Measurements from ENCODE around the gene TRIM10.

Gene TRIM10

DNA sequence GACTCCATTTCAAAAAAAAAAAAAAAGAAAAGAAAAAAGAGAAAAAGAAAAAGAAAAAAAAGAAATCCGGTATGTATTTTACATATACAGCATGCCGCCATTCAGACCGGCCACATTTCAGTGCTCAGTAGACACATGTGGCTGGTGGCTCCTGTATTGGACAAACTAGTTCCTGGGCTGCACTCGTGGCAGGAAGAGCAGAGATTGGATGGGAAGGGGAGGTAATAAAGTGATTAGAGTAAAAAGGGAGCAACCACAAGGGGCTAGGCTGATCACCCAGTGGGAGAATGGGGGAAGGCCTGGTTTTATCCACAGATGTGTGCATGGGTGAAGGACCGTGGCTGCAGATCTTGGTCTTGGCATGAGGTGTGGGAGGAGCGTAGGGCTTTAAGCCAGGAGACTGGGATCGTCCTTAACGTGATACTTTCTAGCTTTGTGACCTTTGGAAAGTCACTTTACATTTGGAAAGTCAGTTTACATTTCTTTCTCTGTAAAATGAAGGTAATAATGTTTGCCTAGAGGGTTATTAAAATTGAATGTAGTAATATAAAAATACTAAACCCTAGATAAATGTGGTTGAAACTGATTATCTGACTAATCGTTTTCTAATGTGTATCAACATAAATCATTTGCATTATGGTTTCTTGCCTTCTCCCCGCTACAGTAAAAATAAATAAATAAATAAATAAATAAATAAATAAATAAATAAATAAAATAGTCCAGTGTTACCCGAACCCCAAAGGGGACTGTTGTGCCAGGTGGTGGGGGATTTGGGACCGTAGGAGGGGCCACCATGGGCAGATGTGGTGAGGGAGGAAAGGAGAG lies 1.5 kb upstream of the TRIM10 start (continued):
- no peak for TF ChIP-seq ZBTB10 (tag by site-specific recombination; IDR thresholded peaks at IDR 0.05)
- TF ChIP-seq ZNF354C (tag by site-specific recombination; IDR thresholded peaks at IDR 0.05; ENCODE audit: borderline replicate concordance, low read depth) = peak; percentile 93; the same call in 1 of the 2 replicates

DNA sequence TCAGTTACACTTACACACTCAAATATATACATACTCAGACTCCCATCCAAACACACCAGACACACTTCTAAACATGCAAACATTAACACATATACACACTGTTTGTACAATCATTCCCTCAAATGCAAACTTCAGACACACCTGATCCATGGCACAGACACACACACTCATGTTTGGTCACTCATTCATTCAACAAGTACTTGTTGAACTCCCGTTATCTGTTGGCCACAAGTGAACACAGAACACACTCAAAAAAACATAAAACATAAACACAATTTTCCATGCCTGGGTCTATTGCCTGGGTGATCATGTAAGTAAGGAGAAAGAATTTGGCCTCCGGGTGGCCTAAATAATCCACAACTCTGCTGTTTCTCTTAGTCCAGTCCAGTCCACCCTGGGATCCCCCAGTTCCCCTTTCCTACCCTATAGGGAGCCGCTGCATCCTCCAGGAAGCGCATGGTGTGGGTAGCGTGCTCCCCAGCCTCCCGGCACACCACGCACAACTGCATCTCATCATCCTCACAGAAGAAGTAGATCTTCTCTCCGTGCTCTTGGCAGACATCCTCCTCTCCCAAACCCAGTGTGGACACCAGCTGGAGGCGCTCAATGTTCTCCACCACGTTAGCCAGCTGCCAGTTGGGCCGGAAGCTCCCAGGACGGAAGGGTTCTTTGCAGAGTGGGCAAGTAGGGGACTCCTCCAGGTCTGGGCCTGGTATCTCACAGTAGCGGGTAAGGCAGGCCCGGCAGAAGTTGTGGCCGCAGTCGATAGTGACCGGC lies 815 bp downstream of the TRIM10 start:
- ChIA-PET CTCF (interaction anchor here (0.6 to 3.1 kb wide), 2 partner anchors 29 to 52 kb away, joined by 3 to 11 read pairs; no protein-coding TSS in a partner anchor), POLR2A (no interaction called here)
- Histone ChIP-seq H3K4me1 (ENCODE audit: control insufficient read depth, insufficient read depth, low read length) (peaks cover 16% of the 10 kb centered on the region), H3K27ac (ENCODE audit: extremely low read depth, low read depth, low read length) (no peak overlapping the region), H3K9me3 (ENCODE audit: control insufficient read depth, insufficient read depth, low read depth, low read length) (no peaks in the 10 kb centered on the region), H3K36me3 (ENCODE audit: control insufficient read depth in 2 of 2, insufficient read depth in 1 of 2, low read length in 2 of 2) (no peaks in the 10 kb centered on the region), H3K4me3 (ENCODE audit: low read depth, low read length) (no peak overlapping the region)
- TF ChIP-seq SCRT2 (tag by site-specific recombination; IDR thresholded peaks at IDR 0.05) (peak; percentile 99), ZNF747 (tag by site-specific recombination; IDR thresholded peaks at IDR 0.05) (no peak), ZNF157 (tag by site-specific recombination; IDR thresholded peaks at IDR 0.05) (no peak), SCRT1 (tag by site-specific recombination; IDR thresholded peaks at IDR 0.05; ENCODE audit: borderline replicate concordance) (peak; percentile 98), ZSCAN30 (tag by site-specific recombination; IDR thresholded peaks at IDR 0.05) (no peak), ZSCAN23 (tag by site-specific recombination; IDR thresholded peaks at IDR 0.05) (no peak), ZNF121 (tag by site-specific recombination; IDR thresholded peaks at IDR 0.05) (no peak)

DNA sequence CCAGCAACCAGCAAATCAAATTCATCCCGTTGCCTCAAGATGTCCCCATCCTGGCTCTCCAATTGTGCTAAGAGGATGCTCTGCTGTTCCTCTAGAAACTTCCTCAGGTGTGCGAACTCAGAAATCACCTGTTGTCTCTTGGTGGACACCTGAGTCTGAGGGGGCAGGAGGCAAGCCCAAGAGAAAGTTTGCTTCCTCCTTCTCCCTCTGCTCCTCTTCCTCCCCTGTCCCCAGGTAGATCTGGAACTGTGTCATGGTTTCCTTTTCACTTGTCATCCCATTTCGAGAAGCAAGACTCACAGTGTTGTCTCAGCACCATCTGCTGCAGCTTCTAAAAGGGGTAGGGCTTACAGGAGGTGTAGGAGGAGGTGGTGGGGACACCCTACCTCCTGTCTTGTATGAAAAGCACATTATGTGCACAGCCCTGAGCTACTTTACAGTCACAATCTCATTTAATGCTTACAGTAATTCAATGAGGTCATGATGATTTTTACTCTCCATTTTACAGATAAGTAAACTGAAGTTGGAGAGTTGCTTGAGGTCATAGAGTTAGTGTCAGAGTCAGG lies 2.5 kb downstream of the TRIM10 start:
- ChIA-PET CTCF (interaction anchor here (0.7 to 3.1 kb wide), 4 partner anchors 9 to 55 kb away, joined by 3 to 11 read pairs (median 3); no protein-coding TSS in a partner anchor), POLR2A (no interaction called here)
- Histone ChIP-seq H3K27ac (ENCODE audit: extremely low read depth, low read depth, low read length) (no peak overlapping the region), H3K9me3 (ENCODE audit: control insufficient read depth, insufficient read depth, low read depth, low read length) (no peaks in the 10 kb centered on the region), H3K4me3 (ENCODE audit: low read depth, low read length) (no peak overlapping the region), H3K36me3 (ENCODE audit: control insufficient read depth in 2 of 2, insufficient read depth in 1 of 2, low read length in 2 of 2) (no peaks in the 10 kb centered on the region), H3K4me1 (ENCODE audit: control insufficient read depth, insufficient read depth, low read length) (peaks cover 27% of the 10 kb centered on the region)
- TF ChIP-seq SCRT2 (tag by site-specific recombination; IDR thresholded peaks at IDR 0.05) (0 out of 2 replicates have a peak, but pooled peaks have one; percentile 11), YY2 (tag by site-specific recombination; IDR thresholded peaks at IDR 0.05) (no peak)
- TF ChIP-seq, protein P1, sequence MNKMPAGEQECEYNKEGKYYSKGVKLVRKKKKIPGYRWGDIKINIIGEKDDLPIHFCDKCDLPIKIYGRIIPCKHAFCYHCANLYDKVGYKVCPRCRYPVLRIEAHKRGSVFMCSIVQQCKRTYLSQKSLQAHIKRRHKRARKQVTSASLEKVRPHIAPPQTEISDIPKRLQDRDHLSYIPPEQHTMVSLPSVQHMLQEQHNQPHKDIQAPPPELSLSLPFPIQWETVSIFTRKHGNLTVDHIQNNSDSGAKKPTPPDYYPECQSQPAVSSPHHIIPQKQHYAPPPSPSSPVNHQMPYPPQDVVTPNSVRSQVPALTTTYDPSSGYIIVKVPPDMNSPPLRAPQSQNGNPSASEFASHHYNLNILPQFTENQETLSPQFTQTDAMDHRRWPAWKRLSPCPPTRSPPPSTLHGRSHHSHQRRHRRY (tag by site-specific recombination; IDR thresholded peaks at IDR 0.05) = no peak

DNA sequence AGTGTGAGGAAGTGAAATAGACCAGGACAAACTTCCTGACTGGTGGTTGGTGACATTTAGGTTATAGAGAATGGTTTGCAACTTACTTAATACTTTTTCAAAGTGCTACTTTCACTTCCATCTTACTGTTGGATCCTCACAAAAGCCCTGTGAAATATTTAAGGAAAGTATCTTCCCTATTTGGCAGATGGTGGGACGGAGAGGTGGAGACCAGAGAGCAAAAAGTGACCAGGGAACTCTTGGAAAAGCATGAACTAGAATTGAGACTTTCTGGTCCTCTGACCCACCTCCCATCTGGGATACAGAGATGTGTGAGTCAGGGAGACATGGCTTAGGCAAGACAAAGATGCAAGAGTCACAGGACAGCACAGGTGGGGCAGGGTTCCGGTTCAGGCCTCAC lies 3.0 kb downstream of the TRIM10 start:
- ChIA-PET POLR2A (no interaction called here), CTCF (interaction anchor here (0.7 to 3.1 kb wide), 3 partner anchors 9 to 54 kb away, joined by 3 to 11 read pairs (median 3); no protein-coding TSS in a partner anchor)
- Histone ChIP-seq H3K9me3 (ENCODE audit: control insufficient read depth, insufficient read depth, low read depth, low read length) (no peaks in the 10 kb centered on the region), H3K27ac (ENCODE audit: extremely low read depth, low read depth, low read length) (no peak overlapping the region), H3K4me1 (ENCODE audit: control insufficient read depth, insufficient read depth, low read length) (peaks cover 27% of the 10 kb centered on the region), H3K36me3 (ENCODE audit: control insufficient read depth in 2 of 2, insufficient read depth in 1 of 2, low read length in 2 of 2) (no peaks in the 10 kb centered on the region), H3K4me3 (ENCODE audit: low read depth, low read length) (no peak overlapping the region)
- TF ChIP-seq ZNF114 (tag by site-specific recombination; IDR thresholded peaks at IDR 0.05) (no peak), ZNF274 (IDR thresholded peaks at IDR 0.05; ENCODE audit: low read length) (no peak), ZNF274 (tag by site-specific recombination; IDR thresholded peaks at IDR 0.05; ENCODE audit: borderline replicate concordance) (no peak), ZNF560 (tag by site-specific recombination; IDR thresholded peaks at IDR 0.05; ENCODE audit: borderline replicate concordance) (no peak), ZNF239 (tag by site-specific recombination; IDR thresholded peaks at IDR 0.05) (no peak), SP3 (tag by site-specific recombination; IDR thresholded peaks at IDR 0.05) (no peak), OVOL3 (tag by site-specific recombination; IDR thresholded peaks at IDR 0.05) (no peak), ZNF629 (tag by site-specific recombination; IDR thresholded peaks at IDR 0.05) (no peak), SCRT2 (tag by site-specific recombination; IDR thresholded peaks at IDR 0.05) (no peak), ZNF10 (tag by site-specific recombination; IDR thresholded peaks at IDR 0.05) (no peak), ZNF626 (tag by site-specific recombination; IDR thresholded peaks at IDR 0.05) (no peak), KLF1 (tag by site-specific recombination; IDR thresholded peaks at IDR 0.05) (no peak)
- TF ChIP-seq, protein P2, sequence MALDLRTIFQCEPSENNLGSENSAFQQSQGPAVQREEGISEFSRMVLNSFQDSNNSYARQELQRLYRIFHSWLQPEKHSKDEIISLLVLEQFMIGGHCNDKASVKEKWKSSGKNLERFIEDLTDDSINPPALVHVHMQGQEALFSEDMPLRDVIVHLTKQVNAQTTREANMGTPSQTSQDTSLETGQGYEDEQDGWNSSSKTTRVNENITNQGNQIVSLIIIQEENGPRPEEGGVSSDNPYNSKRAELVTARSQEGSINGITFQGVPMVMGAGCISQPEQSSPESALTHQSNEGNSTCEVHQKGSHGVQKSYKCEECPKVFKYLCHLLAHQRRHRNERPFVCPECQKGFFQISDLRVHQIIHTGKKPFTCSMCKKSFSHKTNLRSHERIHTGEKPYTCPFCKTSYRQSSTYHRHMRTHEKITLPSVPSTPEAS (tag by site-specific recombination; IDR thresholded peaks at IDR 0.05) = no peak
